GM18868 (cell line): ENCODE data around the gene CFAP161.

Source experiments
- ATAC-seq: cut with Tn5 transposase; IDR thresholded peaks from one replicate; pipeline ENCODE4 v1.9.1; 2021; ENCODE audit warnings: mild to moderate bottlenecking, moderate library complexity; ENCODE audit not compliant: unreplicated experiment

CFAP161 gene

GRCh38 chr15:81106560-81106959, 27.5 kb upstream of the CFAP161 start:
- ATAC-seq = no peak

GRCh38 chr15:81107889-81108288, 26.2 kb upstream of the CFAP161 start:
- no peak for ATAC-seq

- no peak for ATAC-seq
Measured at GRCh38 chr15:81108427-81108826, 25.6 kb upstream of the CFAP161 start.

GRCh38 chr15:81111018-81111417, 23.1 kb upstream of the CFAP161 start:
- ATAC-seq = no peak

GRCh38 chr15:81111510-81112470, 22.3 kb upstream of the CFAP161 start:
- peak; percentile 96 for ATAC-seq

GRCh38 chr15:81113204-81113657, 20.8 kb upstream of the CFAP161 start:
- no peak for ATAC-seq

- no peak for ATAC-seq
Measured at GRCh38 chr15:81113861-81114291, 20.2 kb upstream of the CFAP161 start.

GRCh38 chr15:81115054-81115939, 18.8 kb upstream of the CFAP161 start:
- ATAC-seq = no peak

GRCh38 chr15:81117136-81117535, 16.9 kb upstream of the CFAP161 start:
- no peak for ATAC-seq

GRCh38 chr15:81117581-81117980, 16.5 kb upstream of the CFAP161 start:
- no peak for ATAC-seq

GRCh38 chr15:81118361-81118760, 15.7 kb upstream of the CFAP161 start:
- ATAC-seq = no peak

- ATAC-seq = no peak
Measured at GRCh38 chr15:81120069-81120468, 14.0 kb upstream of the CFAP161 start.

- ATAC-seq = no peak
Measured at GRCh38 chr15:81126892-81127291, 7.2 kb upstream of the CFAP161 start.

- ATAC-seq = peak; percentile 63
Measured at GRCh38 chr15:81141478-81141877, 7.4 kb downstream of the CFAP161 start.

GRCh38 chr15:81146006-81146405, 11.9 kb downstream of the CFAP161 start:
- ATAC-seq = no peak

- ATAC-seq = no peak
Measured at GRCh38 chr15:81146466-81146865, 12.4 kb downstream of the CFAP161 start.

GRCh38 chr15:81151389-81151788, 17.3 kb downstream of the CFAP161 start:
- no peak for ATAC-seq

- no peak for ATAC-seq
Measured at GRCh38 chr15:81152339-81152738, 18.3 kb downstream of the CFAP161 start.

GRCh38 chr15:81152799-81153198, 18.7 kb downstream of the CFAP161 start:
- ATAC-seq = no peak

- ATAC-seq = no peak
Measured at GRCh38 chr15:81155375-81156218, 21.5 kb downstream of the CFAP161 start.

GRCh38 chr15:81156324-81156723, 22.3 kb downstream of the CFAP161 start:
- no peak for ATAC-seq
